Stimulated activated CD4-positive, alpha-beta T cell treated with anti-CD3 and anti-CD28 coated beads, Interleukin-12 subunit alpha, Interleukin-12 subunit beta, amount 100 ng/mL, for 24 hours (primary cell): ENCODE results near the gene CRIM1.
A peak's percentile ranks its signal among the peaks of the same experiment; 100 is the strongest.

ENCODE experiments used
- DNase-seq, 2 experiments: peaks; one replicate each; pipeline ENCODE4 v3.0.0-alpha.2; 2020; ENCODE audit warnings: low read depth in 2 of 2

The CRIM1 gene

GRCh38 chr2:36481709-36482108 lies 126.1 kb downstream of the CRIM1 start:
- no peak for DNase-seq

GRCh38 chr2:36482576-36483214 lies 127.1 kb downstream of the CRIM1 start:
- no peak for DNase-seq

GRCh38 chr2:36483290-36483689 lies 127.7 kb downstream of the CRIM1 start:
- no peak for DNase-seq

- DNase-seq, result no peak
These were observed 128.9 kb downstream of the CRIM1 start for GRCh38 chr2:36484454-36484853.

- DNase-seq, result no peak
These were observed 129.9 kb downstream of the CRIM1 start for GRCh38 chr2:36485521-36485920.

GRCh38 chr2:36486521-36487044 lies 131.0 kb downstream of the CRIM1 start:
- no peak for DNase-seq

GRCh38 chr2:36487947-36488346 lies 132.4 kb downstream of the CRIM1 start:
- no peak for DNase-seq

GRCh38 chr2:36489281-36489680 lies 133.7 kb downstream of the CRIM1 start:
- DNase-seq, result no peak

- DNase-seq, result no peak
These were observed 135.2 kb downstream of the CRIM1 start for GRCh38 chr2:36490749-36491148.

GRCh38 chr2:36492216-36492945 lies 136.8 kb downstream of the CRIM1 start:
- DNase-seq, result no peak

GRCh38 chr2:36493306-36493705 lies 137.7 kb downstream of the CRIM1 start:
- no peak for DNase-seq

GRCh38 chr2:36497570-36498163 lies 142.1 kb downstream of the CRIM1 start:
- DNase-seq, result no peak

- no peak for DNase-seq
These were observed 143.7 kb downstream of the CRIM1 start for GRCh38 chr2:36499128-36499820.

- no peak for DNase-seq
These were observed 144.5 kb downstream of the CRIM1 start for GRCh38 chr2:36500072-36500471.

- DNase-seq, result no peak
These were observed 146.5 kb downstream of the CRIM1 start for GRCh38 chr2:36502081-36502480.

GRCh38 chr2:36507408-36507812 lies 151.8 kb downstream of the CRIM1 start:
- DNase-seq, result peak in 1 of 2 experiments; percentile 17

GRCh38 chr2:36509075-36509474 lies 153.5 kb downstream of the CRIM1 start:
- no peak for DNase-seq

- DNase-seq, result no peak
These were observed 156.5 kb downstream of the CRIM1 start for GRCh38 chr2:36511858-36512603.

GRCh38 chr2:36512705-36513104 lies 157.1 kb downstream of the CRIM1 start:
- no peak for DNase-seq

- DNase-seq, result no peak
These were observed 158.1 kb downstream of the CRIM1 start for GRCh38 chr2:36513661-36514060.

GRCh38 chr2:36515538-36515937 lies 160.0 kb downstream of the CRIM1 start:
- no peak for DNase-seq
